H1 (cell line): Measurements from ENCODE around the gene TPRN. TPM values are rescaled to one million over a fixed set of nuclear protein-coding genes. Genes with fewer than 3 reads are reported as not detected.

ENCODE experiments used
- CTCF ChIP-seq, 3 experiments: IDR thresholded peaks; 1 replicate in 2 of 3; 2 replicates in 1 of 3; pipeline versions ENCODE4 v1.5.1 to v1.6.1; 2011; ENCODE audit warnings: low read length in 3 of 3, mild to moderate bottlenecking in 3 of 3, inconsistent platforms in 2 of 3, low read depth in 1 of 3, moderate library complexity in 1 of 3; ENCODE audit not compliant: insufficient read depth in 1 of 3; ENCODE audit errors: control extremely low read depth in 1 of 3
- polyA plus RNA-seq, 7 experiments: library from polyadenylated mRNA; depleted of rRNA in 3 of 7; stranded (reverse) in 5 of 7; unstranded in 2 of 7; fragments of >200 nt in 5 of 7; fragments of 200-250 nt in 2 of 7; gene quantifications; 1 replicate in 5 of 7; 2 replicates in 1 of 7; 4 replicates in 1 of 7; pipeline versions ENCODE4 v1.2.1 to v1.2.3, GENCODE V29; 2011 to 2013; ENCODE audit warnings: missing spikeins in 2 of 7, mixed read lengths in 2 of 7
- total RNA-seq: library from RNA; stranded (reverse); fragmentation: NEBNext Ultra II Directional; extraction: Animal tissue kit (Norgen Biotek cat#: 25700); gene quantifications from 2 replicates; pipeline ENCODE4 v1.2.1, GENCODE V29; 2021

Gene TPRN
- total and polyA plus RNA-seq, 2 of the 8 experiments (the other 6 are each of a cell fraction or from before 2014, with no cell fraction given): 9.7 to 23.2 TPM

DNA sequence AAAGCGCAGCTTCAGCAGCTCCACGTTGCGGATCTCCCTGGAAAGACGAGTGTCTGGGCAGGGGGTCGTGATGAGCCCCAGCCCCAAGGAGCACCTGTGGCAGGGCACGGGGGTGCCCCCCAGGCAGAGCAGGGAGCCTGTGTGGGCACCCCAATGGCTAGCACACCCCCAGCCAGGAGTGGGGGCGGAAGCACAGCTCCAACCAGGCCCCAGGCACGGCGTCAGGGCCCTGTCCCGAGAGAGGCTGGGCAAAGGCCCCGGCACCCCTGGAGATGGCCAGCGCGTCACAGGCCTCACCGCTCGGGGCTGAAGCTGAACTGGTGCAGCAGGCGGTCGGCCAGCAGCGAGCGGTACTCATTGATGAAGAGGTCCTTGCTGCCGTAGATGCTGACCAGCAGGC lies 20.1 kb downstream of the TPRN start (continued):
- TF ChIP-seq CTCF (IDR thresholded peaks at IDR 0.05; ENCODE audit: control extremely low read depth in 1 of 3, insufficient read depth in 1 of 3, low read depth in 1 of 3, low read length in 3 of 3): no peak
